H1 (cell line): ENCODE measurements around the gene GJD3. TPM values are rescaled to one million over a fixed set of nuclear protein-coding genes. Genes with fewer than 3 reads are reported as not detected.

Experiments used
- CTCF ChIA-PET: fragments of 300-600 bp; sonication (Branson Sonifier 250); formaldehyde crosslinking; loops from one replicate; lab custom pipeline; 2021; ENCODE audit not compliant: partially characterized antibody; lab: Charles Lee
- POLR2A ChIA-PET: fragments of 300-600 bp; sonication (Branson Sonifier 250); formaldehyde crosslinking; loops from one replicate; lab custom pipeline; 2021; ENCODE audit warnings: inconsistent platforms; ENCODE audit not compliant: partially characterized antibody; lab: Charles Lee
- DNase-seq, 2 experiments: peaks; one replicate each; pipeline versions ENCODE4 v3.0.0 to v3.0.0-alpha.2; 2010 to 2022; ENCODE audit warnings: low spot score in 2 of 2, low read depth in 1 of 2, mixed read lengths in 1 of 2
- FAIRE-seq: peaks from 2 replicates; lab custom pipeline; 2011; peaks lifted over from hg19 to GRCh38; lab: Jason Lieb, UNC
- H2AFZ ChIP-seq: 2 replicates; pipeline ENCODE4 v1.8.1; 2012; ENCODE audit warnings: low read length, inconsistent platforms
- H2AK5ac ChIP-seq: 2 replicates; pipeline ENCODE4 v1.6.1; 2013; ENCODE audit warnings: low read depth, low read length
- H2BK120ac ChIP-seq: replicated peaks from 2 replicates; pipeline ENCODE3; 2013; ENCODE audit warnings: low read depth, low read length, inconsistent platforms
- H2BK12ac ChIP-seq: 2 replicates; pipeline ENCODE4 v1.6.1; 2013; ENCODE audit warnings: low read depth, low read length
- H2BK15ac ChIP-seq: 2 replicates; pipeline ENCODE4 v1.6.1; 2013; ENCODE audit warnings: low read length
- H2BK20ac ChIP-seq: 2 replicates; pipeline ENCODE4 v1.6.1; 2013; ENCODE audit warnings: low read length
- H2BK5ac ChIP-seq: 2 replicates; pipeline ENCODE4 v1.6.1; 2013; ENCODE audit warnings: low read depth, low read length
- H3K14ac ChIP-seq: 2 replicates; pipeline ENCODE4 v1.6.1; 2013; ENCODE audit warnings: inconsistent platforms; ENCODE audit not compliant: insufficient read length
- H3K18ac ChIP-seq: 2 replicates; pipeline ENCODE4 v1.6.1; 2013; ENCODE audit warnings: low read length; ENCODE audit errors: extremely low read depth
- H3K23ac ChIP-seq: 2 replicates; pipeline ENCODE4 v1.6.1; 2013; ENCODE audit warnings: inconsistent platforms; ENCODE audit not compliant: insufficient read length
- H3K23me2 ChIP-seq: 2 replicates; pipeline ENCODE4 v1.6.1; 2013; ENCODE audit warnings: low read depth, low read length
- H3K27ac ChIP-seq: 2 replicates; pipeline ENCODE4 v1.6.1; 2011; ENCODE audit warnings: low read depth, low read length, inconsistent platforms
- H3K27me3 ChIP-seq, 4 experiments: replicated peaks in 1 of 4; 1 replicate in 1 of 4; 2 replicates in 3 of 4; pipeline versions ENCODE4 v1.6.1 to v1.8.1; 2011 to 2013; ENCODE audit warnings: low read length in 3 of 4, mild to moderate bottlenecking in 3 of 4, inconsistent platforms in 2 of 4, mixed read lengths in 2 of 4, moderate library complexity in 1 of 4; ENCODE audit not compliant: control insufficient read depth in 3 of 4, insufficient read depth in 3 of 4; ENCODE audit errors: extremely low read depth in 1 of 4
- H3K36me3 ChIP-seq, 4 experiments: 2 replicates each; pipeline versions ENCODE4 v1.6.1 to v1.8.1; 2011 to 2013; ENCODE audit warnings: mild to moderate bottlenecking in 4 of 4, low read length in 3 of 4, moderate library complexity in 2 of 4, control low read depth in 1 of 4, inconsistent platforms in 1 of 4; ENCODE audit not compliant: insufficient read depth in 4 of 4, control insufficient read depth in 2 of 4
- H3K4ac ChIP-seq: replicated peaks from 2 replicates; pipeline ENCODE3; 2013; ENCODE audit warnings: low read length, low read depth, mixed read lengths, inconsistent platforms; ENCODE audit not compliant: insufficient read length
- H3K4me1 ChIP-seq, 4 experiments: replicated peaks in 1 of 4; 1 replicate in 1 of 4; 2 replicates in 3 of 4; pipeline versions ENCODE4 v1.6.1 to v1.8.1; 2011 to 2013; ENCODE audit warnings: low read length in 3 of 4, inconsistent platforms in 2 of 4, mixed read lengths in 1 of 4; ENCODE audit not compliant: insufficient read depth in 4 of 4, control insufficient read depth in 3 of 4
- H3K4me2 ChIP-seq, 2 experiments: 2 replicates each; pipeline versions ENCODE4 v1.6.1 to v1.8.1; 2011 to 2013; ENCODE audit warnings: low read depth in 2 of 2, low read length in 2 of 2, control low read depth in 1 of 2, inconsistent platforms in 1 of 2, mild to moderate bottlenecking in 1 of 2; ENCODE audit not compliant: insufficient read depth in 1 of 2
- H3K4me3 ChIP-seq, 4 experiments: fragments of 200-600, 300-600 bp in 1 of 4; sonication (generic), shearing (Covaris generic), sonication (Bioruptor Twin) in 1 of 4; 2 replicates each; pipeline versions ENCODE4 v1.5.1 to v1.8.1; 2011 to 2016; ENCODE audit warnings: low read length in 4 of 4, low read depth in 3 of 4, control low read depth in 2 of 4, inconsistent platforms in 2 of 4, mild to moderate bottlenecking in 2 of 4, mixed read lengths in 1 of 4, moderate library complexity in 1 of 4; ENCODE audit not compliant: insufficient read depth in 2 of 4; ENCODE audit errors: extremely low read depth in 1 of 4
- H3K56ac ChIP-seq: replicated peaks from 2 replicates; pipeline ENCODE3; 2013; ENCODE audit warnings: low read depth, mild to moderate bottlenecking, mixed read lengths, low read length, inconsistent platforms; ENCODE audit not compliant: insufficient read length
- H3K79me1 ChIP-seq: 2 replicates; pipeline ENCODE4 v1.6.1; 2013; ENCODE audit warnings: low read depth, low read length, control low read depth
- H3K79me2 ChIP-seq, 2 experiments: 2 replicates each; pipeline versions ENCODE4 v1.6.1 to v1.8.1; 2012 to 2013; ENCODE audit warnings: low read length in 2 of 2, mild to moderate bottlenecking in 2 of 2, inconsistent platforms in 1 of 2; ENCODE audit not compliant: insufficient read depth in 2 of 2, control insufficient read depth in 1 of 2
- H3K9ac ChIP-seq, 4 experiments: replicated peaks in 1 of 4; 1 replicate in 1 of 4; 2 replicates in 3 of 4; pipeline versions ENCODE4 v1.6.1 to v1.8.1; 2011 to 2013; ENCODE audit warnings: low read depth in 3 of 4, low read length in 3 of 4, control low read depth in 2 of 4, mild to moderate bottlenecking in 2 of 4, moderate library complexity in 2 of 4, inconsistent platforms in 1 of 4; ENCODE audit errors: extremely low read depth in 1 of 4
- H3K9me3 ChIP-seq, 2 experiments: 2 replicates each; pipeline versions ENCODE4 v1.6.1 to v1.8.1; 2012 to 2013; ENCODE audit warnings: mild to moderate bottlenecking in 2 of 2, moderate library complexity in 2 of 2, control low read depth in 1 of 2, inconsistent platforms in 1 of 2, low read depth in 1 of 2, low read length in 1 of 2, mixed read lengths in 1 of 2; ENCODE audit not compliant: insufficient read depth in 2 of 2
- H4K20me1 ChIP-seq, 2 experiments: replicated peaks in 1 of 2; 2 replicates each; pipeline versions ENCODE3 to v1.8.1; 2011 to 2013; ENCODE audit warnings: inconsistent platforms in 2 of 2, low read length in 2 of 2, mild to moderate bottlenecking in 1 of 2; ENCODE audit not compliant: insufficient read depth in 2 of 2, control insufficient read depth in 1 of 2
- H4K5ac ChIP-seq: 2 replicates; pipeline ENCODE4 v1.6.1; 2013; ENCODE audit warnings: low read length, low read depth, mixed read lengths, inconsistent platforms; ENCODE audit not compliant: insufficient read length
- H4K8ac ChIP-seq: 2 replicates; pipeline ENCODE4 v1.8.0; 2013; ENCODE audit warnings: mild to moderate bottlenecking, moderate library complexity, low read length, inconsistent platforms; ENCODE audit not compliant: insufficient read depth; ENCODE audit errors: extremely low read depth
- H4K91ac ChIP-seq: replicated peaks from 2 replicates; pipeline ENCODE3; 2013; ENCODE audit warnings: low read length, mixed read lengths, inconsistent platforms; ENCODE audit not compliant: insufficient read length
- KDM1A ChIP-seq: fragments of 200-600, 300-600 bp; sonication (generic); IDR thresholded peaks from 2 replicates; pipeline ENCODE4 v1.7.1; 2016; ENCODE audit warnings: mild to moderate bottlenecking, low read length, borderline replicate concordance
- MAX ChIP-seq: IDR thresholded peaks from 2 replicates; pipeline ENCODE4 v1.6.1; 2012; ENCODE audit warnings: inconsistent platforms
- WGBS, 2 experiments: shearing (Covaris generic) in 1 of 2; methylation state at CpG; one replicate each; pipeline versions ENCODE4 v1.1.6 to v1.1.7; 2013 to 2015; ENCODE audit warnings: low lambda C conversion rate in 2 of 2, mixed read lengths in 2 of 2, inconsistent platforms in 1 of 2, low coverage in 1 of 2, missing lambda C conversion rate in 1 of 2; ENCODE audit not compliant: insufficient replicate concordance in 2 of 2, insufficient coverage in 1 of 2, insufficient read length in 1 of 2; ENCODE audit errors: extremely low coverage in 1 of 2, missing lambda C conversion rate in 1 of 2; 5-methylcytosine and 5-hydroxymethylcytosine counted together
- polyA plus RNA-seq, 7 experiments: library from polyadenylated mRNA; depleted of rRNA in 3 of 7; stranded (reverse) in 5 of 7; unstranded in 2 of 7; fragments of >200 nt in 5 of 7; fragments of 200-250 nt in 2 of 7; gene quantifications; 1 replicate in 5 of 7; 2 replicates in 1 of 7; 4 replicates in 1 of 7; pipeline versions ENCODE4 v1.2.1 to v1.2.3, GENCODE V29; 2011 to 2013; ENCODE audit warnings: missing spikeins in 2 of 7, mixed read lengths in 2 of 7
- total RNA-seq: library from RNA; stranded (reverse); fragmentation: NEBNext Ultra II Directional; extraction: Animal tissue kit (Norgen Biotek cat#: 25700); gene quantifications from 2 replicates; pipeline ENCODE4 v1.2.1, GENCODE V29; 2021

The GJD3 gene
- total and polyA plus RNA-seq, 2 of the 8 experiments (the other 6 are each of a cell fraction or from before 2014, with no cell fraction given), result 0.53 to 1.9 TPM

GRCh38 chr17:40361925-40362695 is 2.4 kb downstream of the GJD3 start:
- H3K4me2 ChIP-seq, result peak overlapping the region; percentile 5 to 98
- peak overlapping the region in 3 of 4 experiments; percentile 34 to 65 (median 51); a peak in 5 of 8 replicates for H3K4me3 ChIP-seq
- H3K56ac ChIP-seq, result no peak overlapping the region
- H3K27me3 ChIP-seq, result peaks cover 8 to 27% (median 24%) of the 10 kb centered on the region in 4 experiments
- H2BK15ac ChIP-seq, result peak overlapping the region; percentile 3; the same call in 1 of the 2 replicates
- H3K9me3 ChIP-seq, result no peaks in the 10 kb centered on the region
- H3K4me1 ChIP-seq, result peaks cover 6 to 34% (median 23%) of the 10 kb centered on the region in 4 experiments
- H3K9ac ChIP-seq, result no peak overlapping the region
- no peak overlapping the region for H2AFZ ChIP-seq
- H3K14ac ChIP-seq, result no peak overlapping the region
- H2BK20ac ChIP-seq, result no peak overlapping the region
- 78% methylated on average over 20 of the region's 24 CpGs; no CpG with 5 or more reads in 1 of the 2 experiments for WGBS, 2 experiments
- DNase-seq (no peak), FAIRE-seq (no peak)
- peaks cover 0 to 2% of the 10 kb centered on the region in 2 experiments for H4K20me1 ChIP-seq
- no peak overlapping the region for H2BK120ac ChIP-seq
- no peak overlapping the region for H3K4ac ChIP-seq
- H4K91ac ChIP-seq, result peak overlapping the region; percentile 90
- TF ChIP-seq KDM1A, result peak; percentile 79; the same call in 1 of the 2 replicates
- TF ChIP-seq MAX, result no peak
- H3K18ac ChIP-seq, result no peak overlapping the region; the same call in 1 of the 2 replicates
- no peaks in the 10 kb centered on the region for H3K79me1 ChIP-seq
- H3K23ac ChIP-seq, result no peak overlapping the region
- no peaks in the 10 kb centered on the region for H3K36me3 ChIP-seq
- H2BK12ac ChIP-seq, result peak overlapping the region; percentile 5; the same call in 1 of the 2 replicates
- H4K8ac ChIP-seq, result no peak overlapping the region; the same call in 1 of the 2 replicates
- no peaks in the 10 kb centered on the region for H3K79me2 ChIP-seq
- CTCF ChIA-PET, result interaction anchor here (0.6 to 30.8 kb wide), 39 partner anchors 10 to 337 kb away, joined by 3 to 1198 read pairs (median 4); partner anchors contain the start of gene RARA
- no peak overlapping the region for H3K27ac ChIP-seq
- no peak overlapping the region for H2BK5ac ChIP-seq
- POLR2A ChIA-PET, result interaction anchor here (0.6 to 27.8 kb wide), 6 partner anchors 15 to 1329 kb away, joined by 3 to 570 read pairs (median 3); partner anchors contain the start of genes CDC6 and RARA
- peak overlapping the region; percentile 9; the same call in 1 of the 2 replicates for H2AK5ac ChIP-seq
- H4K5ac ChIP-seq, result no peak overlapping the region
- peaks cover 18% of the 10 kb centered on the region; the same call in 1 of the 2 replicates for H3K23me2 ChIP-seq
